ENCODE results near the gene PPEF1.

GRCh38 chrX:18864390-18864920 is 157.0 kb downstream of the PPEF1 start:
- TF ChIP-seq, protein P1, sequence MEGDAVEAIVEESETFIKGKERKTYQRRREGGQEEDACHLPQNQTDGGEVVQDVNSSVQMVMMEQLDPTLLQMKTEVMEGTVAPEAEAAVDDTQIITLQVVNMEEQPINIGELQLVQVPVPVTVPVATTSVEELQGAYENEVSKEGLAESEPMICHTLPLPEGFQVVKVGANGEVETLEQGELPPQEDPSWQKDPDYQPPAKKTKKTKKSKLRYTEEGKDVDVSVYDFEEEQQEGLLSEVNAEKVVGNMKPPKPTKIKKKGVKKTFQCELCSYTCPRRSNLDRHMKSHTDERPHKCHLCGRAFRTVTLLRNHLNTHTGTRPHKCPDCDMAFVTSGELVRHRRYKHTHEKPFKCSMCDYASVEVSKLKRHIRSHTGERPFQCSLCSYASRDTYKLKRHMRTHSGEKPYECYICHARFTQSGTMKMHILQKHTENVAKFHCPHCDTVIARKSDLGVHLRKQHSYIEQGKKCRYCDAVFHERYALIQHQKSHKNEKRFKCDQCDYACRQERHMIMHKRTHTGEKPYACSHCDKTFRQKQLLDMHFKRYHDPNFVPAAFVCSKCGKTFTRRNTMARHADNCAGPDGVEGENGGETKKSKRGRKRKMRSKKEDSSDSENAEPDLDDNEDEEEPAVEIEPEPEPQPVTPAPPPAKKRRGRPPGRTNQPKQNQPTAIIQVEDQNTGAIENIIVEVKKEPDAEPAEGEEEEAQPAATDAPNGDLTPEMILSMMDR (conservative IDR thresholded peaks at IDR 0.05; ENCODE audit: low read length), result no peak
- TF ChIP-seq EZH2phosphoT487 (IDR thresholded peaks at IDR 0.05; ENCODE audit: borderline replicate concordance, low read depth, low read length), result no peak
